Stimulated activated naive B cell treated with anti-CD40 and anti-IgM and Interleukin-4, amounts not matched to agents 10 μg/mL and 1 μg/mL and 100 μg/mL, for 72 hours (primary cell): Measurements from ENCODE around the gene VASH2.

Experiments
- ATAC-seq, 2 donors: fragments of 150-1000 bp; cut with Tn5 transposase; replicated peaks; 2 replicates each; pipeline ENCODE4 v1.10.0; 2021; ENCODE audit warnings: moderate library complexity in 1 of 2
- DNase-seq: peaks from one replicate; pipeline ENCODE4 v3.0.0; 2021
- H3K27ac Mint-ChIP-seq: one replicate; pipeline ENCODE4 v1.8.0; 2022; ENCODE audit warnings: mild to moderate bottlenecking, mixed read lengths
- H3K27me3 Mint-ChIP-seq, 2 donors: one replicate each; pipeline ENCODE4 v1.8.0; 2022; ENCODE audit warnings: mixed read lengths in 2 of 2
- H3K36me3 Mint-ChIP-seq, 2 donors: one replicate each; pipeline ENCODE4 v1.8.0; 2022; ENCODE audit warnings: mixed read lengths in 2 of 2, mild to moderate bottlenecking in 1 of 2
- H3K4me1 Mint-ChIP-seq, 2 donors: one replicate each; pipeline ENCODE4 v1.8.0; 2022; ENCODE audit warnings: mixed read lengths in 2 of 2, mild to moderate bottlenecking in 1 of 2
- H3K4me3 Mint-ChIP-seq, 2 donors: one replicate each; pipeline ENCODE4 v1.8.0; 2022; ENCODE audit warnings: mild to moderate bottlenecking in 2 of 2, mixed read lengths in 2 of 2, moderate library complexity in 1 of 2
- H3K9me3 Mint-ChIP-seq, 2 donors: one replicate each; pipeline ENCODE4 v1.8.0; 2022; ENCODE audit warnings: mixed read lengths in 2 of 2, mild to moderate bottlenecking in 1 of 2

Gene VASH2

GRCh38 chr1:212973899-212974298 lies 23.6 kb downstream of the VASH2 start:
- no peak for DNase-seq
- peaks cover under 1 to 3% of the 10 kb centered on the region in 2 donors for H3K4me1 Mint-ChIP-seq
- H3K36me3 Mint-ChIP-seq = no peaks in the 10 kb centered on the region
- no peak for ATAC-seq
- no peaks in the 10 kb centered on the region for H3K9me3 Mint-ChIP-seq
- H3K4me3 Mint-ChIP-seq = no peak overlapping the region
- H3K27me3 Mint-ChIP-seq = peaks cover 0 to 5% of the 10 kb centered on the region in 2 donors
- no peak overlapping the region for H3K27ac Mint-ChIP-seq

- no peak for ATAC-seq
- H3K27me3 Mint-ChIP-seq = peaks cover 0 to 5% of the 10 kb centered on the region in 2 donors
- no peak overlapping the region for H3K27ac Mint-ChIP-seq
Observed at GRCh38 chr1:212974711-212975110, 24.4 kb downstream of the VASH2 start.

GRCh38 chr1:212975111-212975918 lies 25.0 kb downstream of the VASH2 start:
- no peak for ATAC-seq

More at GRCh38 chr1:212974711-212975110, 24.4 kb downstream of the VASH2 start:
- Mint-ChIP-seq H3K9me3 (no peaks in the 10 kb centered on the region), H3K4me1 (peaks cover 0 to 5% of the 10 kb centered on the region in 2 donors), H3K4me3 (no peak overlapping the region), H3K36me3 (no peaks in the 10 kb centered on the region)
- DNase-seq = no peak

GRCh38 chr1:212976586-212976985 lies 26.2 kb downstream of the VASH2 start:
- ATAC-seq (no peak), DNase-seq (no peak)
- H3K4me3 Mint-ChIP-seq = no peak overlapping the region
- peaks cover 3 to 11% of the 10 kb centered on the region in 2 donors for H3K4me1 Mint-ChIP-seq
- H3K27me3 Mint-ChIP-seq = no peaks in the 10 kb centered on the region
- H3K9me3 Mint-ChIP-seq = no peaks in the 10 kb centered on the region
- H3K36me3 Mint-ChIP-seq = peaks cover 0 to 3% of the 10 kb centered on the region in 2 donors
- no peak overlapping the region for H3K27ac Mint-ChIP-seq

More at GRCh38 chr1:212975111-212975918, 25.0 kb downstream of the VASH2 start:
- Mint-ChIP-seq H3K27ac (no peak overlapping the region), H3K4me1 (peaks cover 0 to 6% of the 10 kb centered on the region in 2 donors), H3K27me3 (peaks cover 0 to under 1% of the 10 kb centered on the region in 2 donors), H3K4me3 (no peak overlapping the region), H3K36me3 (no peaks in the 10 kb centered on the region), H3K9me3 (no peaks in the 10 kb centered on the region)
- no peak for DNase-seq

- no peaks in the 10 kb centered on the region for H3K9me3 Mint-ChIP-seq
- H3K27me3 Mint-ChIP-seq = no peaks in the 10 kb centered on the region
- ATAC-seq = peak in 1 of 2 donors; percentile 23
- no peak overlapping the region for H3K4me3 Mint-ChIP-seq
- peaks cover 0 to 3% of the 10 kb centered on the region in 2 donors for H3K36me3 Mint-ChIP-seq
- peaks cover 7 to 13% of the 10 kb centered on the region in 2 donors for H3K4me1 Mint-ChIP-seq
- DNase-seq = no peak
- no peak overlapping the region for H3K27ac Mint-ChIP-seq
Observed at GRCh38 chr1:212977781-212978645, 27.7 kb downstream of the VASH2 start.

- Mint-ChIP-seq H3K4me3 (no peak overlapping the region), H3K36me3 (peaks cover 0 to 3% of the 10 kb centered on the region in 2 donors)
- ATAC-seq = peak; percentile 73 to 79
Observed at GRCh38 chr1:212979340-212980122, 29.2 kb downstream of the VASH2 start.

GRCh38 chr1:212980123-212980785 lies 29.9 kb downstream of the VASH2 start:
- DNase-seq = no peak
- H3K36me3 Mint-ChIP-seq = peaks cover 0 to 3% of the 10 kb centered on the region in 2 donors
- H3K4me3 Mint-ChIP-seq = no peak overlapping the region
- H3K9me3 Mint-ChIP-seq = no peaks in the 10 kb centered on the region
- peak overlapping the region; percentile 62 for H3K27ac Mint-ChIP-seq
- peak in 1 of 2 donors; percentile 14 for ATAC-seq
- H3K27me3 Mint-ChIP-seq = no peaks in the 10 kb centered on the region
- peaks cover 7 to 13% of the 10 kb centered on the region in 2 donors for H3K4me1 Mint-ChIP-seq

More at GRCh38 chr1:212979340-212980122, 29.2 kb downstream of the VASH2 start:
- H3K27ac Mint-ChIP-seq = peak overlapping the region; percentile 62
- no peak for DNase-seq
- H3K27me3 Mint-ChIP-seq = no peaks in the 10 kb centered on the region
- H3K4me1 Mint-ChIP-seq = peaks cover 7 to 13% of the 10 kb centered on the region in 2 donors
- no peaks in the 10 kb centered on the region for H3K9me3 Mint-ChIP-seq

- Mint-ChIP-seq H3K4me1 (peaks cover 7 to 13% of the 10 kb centered on the region in 2 donors), H3K27ac (no peak overlapping the region), H3K9me3 (no peaks in the 10 kb centered on the region), H3K36me3 (peaks cover 0 to 3% of the 10 kb centered on the region in 2 donors), H3K27me3 (no peaks in the 10 kb centered on the region), H3K4me3 (no peak overlapping the region)
- ATAC-seq (no peak), DNase-seq (no peak)
Observed at GRCh38 chr1:212981025-212981495, 30.7 kb downstream of the VASH2 start.

- peaks cover 0 to 3% of the 10 kb centered on the region in 2 donors for H3K36me3 Mint-ChIP-seq
- H3K4me1 Mint-ChIP-seq = peaks cover 7 to 13% of the 10 kb centered on the region in 2 donors
- H3K9me3 Mint-ChIP-seq = no peaks in the 10 kb centered on the region
- peak; percentile 49 to 67 for ATAC-seq
- H3K27me3 Mint-ChIP-seq = no peaks in the 10 kb centered on the region
- H3K27ac Mint-ChIP-seq = no peak overlapping the region
- H3K4me3 Mint-ChIP-seq = no peak overlapping the region
- no peak for DNase-seq
Observed at GRCh38 chr1:212981571-212982328, 31.4 kb downstream of the VASH2 start.

GRCh38 chr1:212982430-212983152 lies 32.2 kb downstream of the VASH2 start:
- no peak for ATAC-seq

GRCh38 chr1:212983482-212983881 lies 33.1 kb downstream of the VASH2 start:
- no peaks in the 10 kb centered on the region for H3K9me3 Mint-ChIP-seq
- H3K27ac Mint-ChIP-seq = no peak overlapping the region
- H3K4me1 Mint-ChIP-seq = peaks cover 7 to 13% of the 10 kb centered on the region in 2 donors
- DNase-seq (no peak), ATAC-seq (no peak)
- no peaks in the 10 kb centered on the region for H3K27me3 Mint-ChIP-seq
- peaks cover 0 to 3% of the 10 kb centered on the region in 2 donors for H3K36me3 Mint-ChIP-seq
- no peak overlapping the region for H3K4me3 Mint-ChIP-seq

More at GRCh38 chr1:212982430-212983152, 32.2 kb downstream of the VASH2 start:
- peaks cover 7 to 13% of the 10 kb centered on the region in 2 donors for H3K4me1 Mint-ChIP-seq
- no peak for DNase-seq
- H3K36me3 Mint-ChIP-seq = peaks cover 0 to 3% of the 10 kb centered on the region in 2 donors
- no peaks in the 10 kb centered on the region for H3K9me3 Mint-ChIP-seq
- H3K27ac Mint-ChIP-seq = no peak overlapping the region
- H3K27me3 Mint-ChIP-seq = no peaks in the 10 kb centered on the region
- H3K4me3 Mint-ChIP-seq = no peak overlapping the region
